Lung (tissue), 12 donors: ENCODE measurements around the gene PDE2A. TPM values are rescaled to one million over a fixed set of nuclear protein-coding genes. Genes with fewer than 3 reads are reported as not detected.

Experiments used
- ATAC-seq: fragments of 200-7000 bp; cut with Tn5 transposase; one replicate; pipeline ENCODE4 v1.9.1; 2020; ENCODE audit warnings: moderate number of reproducible peaks; ENCODE audit not compliant: insufficient read depth, low FRiP score
- DNase-seq, 3 donors: peaks; one replicate each; pipeline ENCODE4 v3.0.0-alpha.2; 2013 to 2017
- H3K27ac ChIP-seq, 2 donors: one replicate each; pipeline ENCODE4 v1.5.1; 2013; ENCODE audit warnings: mild to moderate bottlenecking in 2 of 2, moderate library complexity in 2 of 2, control low read depth in 1 of 2, inconsistent platforms in 1 of 2, low read depth in 1 of 2, low read length in 1 of 2
- H3K27me3 ChIP-seq, 3 donors: one replicate each; pipeline ENCODE4 v1.5.1; 2013; ENCODE audit warnings: low read length in 2 of 3; ENCODE audit not compliant: control insufficient read depth in 3 of 3, insufficient read depth in 3 of 3
- H3K36me3 ChIP-seq, 4 donors: one replicate each; pipeline ENCODE4 v1.5.1; 2013; ENCODE audit warnings: low read length in 4 of 4, mild to moderate bottlenecking in 1 of 4, moderate library complexity in 1 of 4; ENCODE audit not compliant: control insufficient read depth in 4 of 4, insufficient read depth in 4 of 4
- H3K4me1 ChIP-seq, 5 donors: one replicate each; pipeline ENCODE4 v1.5.1; 2013; ENCODE audit warnings: low read length in 5 of 5, mild to moderate bottlenecking in 2 of 5, moderate library complexity in 1 of 5; ENCODE audit not compliant: control insufficient read depth in 5 of 5, insufficient read depth in 5 of 5
- H3K4me3 ChIP-seq: one replicate; pipeline ENCODE4 v1.5.1; 2013; ENCODE audit warnings: mild to moderate bottlenecking, control low read depth, moderate library complexity
- H3K9ac ChIP-seq, 2 donors: one replicate each; pipeline ENCODE4 v1.5.1; 2013; ENCODE audit warnings: low read length in 2 of 2, control low read depth in 1 of 2; ENCODE audit not compliant: insufficient read depth in 1 of 2
- H3K9me3 ChIP-seq, 4 donors: one replicate each; pipeline ENCODE4 v1.5.1; 2013; ENCODE audit warnings: low read length in 3 of 4, mild to moderate bottlenecking in 1 of 4, moderate library complexity in 1 of 4; ENCODE audit not compliant: control insufficient read depth in 4 of 4, insufficient read depth in 3 of 4
- WGBS, 2 donors: extraction: QIAGEN DNeasy Blood & Tissue Kit; methylation state at CpG; one replicate each; pipeline ENCODE4 v1.1.7; 2013; 5-methylcytosine and 5-hydroxymethylcytosine counted together
- polyA plus RNA-seq, 2 donors: library from polyadenylated mRNA; stranded (reverse); fragments of 200-250 nt; gene quantifications; one replicate each; pipeline ENCODE4 v1.2.1, GENCODE V29; 2013
- total RNA-seq, 2 donors: library from RNA; depleted of rRNA in 1 of 2; stranded (reverse); fragments of >200 nt in 1 of 2; gene quantifications; one replicate each; pipeline ENCODE4 v1.2.1, GENCODE V29; 2014 to 2021
- TF ChIP-seq, protein P1 (sequence below): IDR thresholded peaks from 2 replicates; pipeline ENCODE4 v1.5.1; 2012; ENCODE audit warnings: mild to moderate bottlenecking; ENCODE audit errors: control extremely low read depth, extremely low read depth
- donor health status: control.
- donor health status: control.
- donor health status: Bipolar disorder and iron deficiency.
- donor health status: healthy.
- donor health status: DM: yes; HTN: yes; CAD: no.

Gene PDE2A
- total and polyA plus RNA-seq, 4 donors: 7.7 to 20.5 (median 12.7) TPM

DNA sequence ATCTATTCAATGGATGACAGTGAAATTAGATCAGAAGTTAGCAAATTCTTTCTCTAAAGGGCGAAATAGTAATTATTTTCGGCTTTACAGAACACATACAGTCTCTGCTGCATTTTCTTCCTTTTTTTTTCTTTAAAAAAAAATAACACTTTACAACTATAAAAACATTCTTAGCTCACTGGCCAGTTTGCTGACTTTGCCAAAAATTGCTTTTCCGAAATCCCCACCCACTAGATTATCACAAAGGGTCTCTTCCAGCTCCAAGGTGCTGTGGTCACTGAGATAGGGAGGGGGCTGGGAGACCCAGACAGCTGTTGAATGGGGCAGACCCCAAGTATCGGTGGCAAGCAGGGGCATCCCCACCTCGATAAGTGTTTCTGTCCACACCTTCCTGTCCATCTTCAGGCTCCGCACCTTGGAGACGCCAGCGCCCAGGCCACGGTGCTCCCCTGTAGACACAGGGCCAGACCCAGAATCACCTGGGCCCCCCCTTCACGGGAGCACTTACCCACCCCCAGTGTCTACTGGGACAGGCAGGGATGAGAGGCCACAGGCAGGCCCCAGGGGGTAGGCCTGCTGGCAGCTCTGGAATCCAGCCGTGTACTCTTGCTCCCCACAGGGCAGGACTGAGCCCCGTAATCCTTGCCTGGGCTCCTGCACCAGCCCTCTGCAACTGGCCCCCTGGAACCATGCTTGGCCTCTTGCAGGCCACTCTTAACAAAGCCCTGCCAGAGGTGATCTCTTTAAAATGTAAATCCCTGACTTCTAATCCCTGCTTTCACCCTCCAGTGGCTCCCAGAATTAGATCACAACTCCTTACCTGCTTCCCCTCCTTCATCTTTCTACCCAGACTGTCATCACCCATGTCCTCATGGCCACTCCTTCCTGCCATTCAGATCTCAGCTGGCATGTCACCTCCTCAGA lies 31.5 kb upstream of the PDE2A start:
- no peak overlapping the region for H3K4me3 ChIP-seq
- H3K4me1 ChIP-seq: peaks cover 0 to 56% (median 13%) of the 10 kb centered on the region in 5 donors
- DNase-seq: no peak
- WGBS, 2 donors: 88 to 94% methylated on average over 12 of the region's 12 CpGs
- peaks cover 3 to 87% (median 33%) of the 10 kb centered on the region in 4 donors for H3K36me3 ChIP-seq
- no peak overlapping the region for H3K27ac ChIP-seq
- H3K9me3 ChIP-seq: no peaks in the 10 kb centered on the region
- no peaks in the 10 kb centered on the region for H3K27me3 ChIP-seq
- ATAC-seq: no peak
- H3K9ac ChIP-seq: no peak overlapping the region
- TF ChIP-seq, protein P1, sequence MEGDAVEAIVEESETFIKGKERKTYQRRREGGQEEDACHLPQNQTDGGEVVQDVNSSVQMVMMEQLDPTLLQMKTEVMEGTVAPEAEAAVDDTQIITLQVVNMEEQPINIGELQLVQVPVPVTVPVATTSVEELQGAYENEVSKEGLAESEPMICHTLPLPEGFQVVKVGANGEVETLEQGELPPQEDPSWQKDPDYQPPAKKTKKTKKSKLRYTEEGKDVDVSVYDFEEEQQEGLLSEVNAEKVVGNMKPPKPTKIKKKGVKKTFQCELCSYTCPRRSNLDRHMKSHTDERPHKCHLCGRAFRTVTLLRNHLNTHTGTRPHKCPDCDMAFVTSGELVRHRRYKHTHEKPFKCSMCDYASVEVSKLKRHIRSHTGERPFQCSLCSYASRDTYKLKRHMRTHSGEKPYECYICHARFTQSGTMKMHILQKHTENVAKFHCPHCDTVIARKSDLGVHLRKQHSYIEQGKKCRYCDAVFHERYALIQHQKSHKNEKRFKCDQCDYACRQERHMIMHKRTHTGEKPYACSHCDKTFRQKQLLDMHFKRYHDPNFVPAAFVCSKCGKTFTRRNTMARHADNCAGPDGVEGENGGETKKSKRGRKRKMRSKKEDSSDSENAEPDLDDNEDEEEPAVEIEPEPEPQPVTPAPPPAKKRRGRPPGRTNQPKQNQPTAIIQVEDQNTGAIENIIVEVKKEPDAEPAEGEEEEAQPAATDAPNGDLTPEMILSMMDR: no peak

DNA sequence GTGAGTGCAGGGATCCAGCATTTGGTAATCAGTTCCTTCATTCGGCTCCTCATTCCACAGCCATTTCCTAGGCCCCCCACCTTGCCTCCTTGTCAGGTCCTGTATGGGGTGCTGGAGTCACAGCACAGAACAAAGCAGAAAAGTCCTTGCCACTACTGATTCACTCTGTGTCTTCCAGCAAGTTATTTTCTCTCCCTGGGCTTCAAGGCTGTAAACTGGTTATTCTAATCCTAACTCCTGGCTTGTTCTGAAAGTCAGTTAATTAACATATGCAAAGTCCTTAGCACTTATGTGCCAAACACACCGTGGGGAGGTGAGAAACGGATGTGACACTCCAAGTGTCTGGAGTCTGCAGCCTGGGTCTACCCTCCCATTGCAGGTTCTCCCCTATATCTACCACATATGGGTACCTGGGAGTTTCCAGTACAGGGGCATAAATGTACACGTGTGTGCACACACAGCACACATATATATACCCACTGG lies 30.6 kb upstream of the PDE2A start:
- TF ChIP-seq, protein P1: no peak
- Histone ChIP-seq H3K4me1 (peaks cover 0 to 56% (median 13%) of the 10 kb centered on the region in 5 donors), H3K9ac (no peak overlapping the region), H3K4me3 (no peak overlapping the region), H3K9me3 (no peaks in the 10 kb centered on the region), H3K27me3 (no peaks in the 10 kb centered on the region), H3K27ac (peak overlapping the region in 1 of 2 donors; percentile 19), H3K36me3 (peaks cover 3 to 84% (median 38%) of the 10 kb centered on the region in 4 donors)
- no peak for DNase-seq
- 66 to 70% methylated on average over 4 of the region's 4 CpGs for WGBS, 2 donors
- no peak for ATAC-seq

DNA sequence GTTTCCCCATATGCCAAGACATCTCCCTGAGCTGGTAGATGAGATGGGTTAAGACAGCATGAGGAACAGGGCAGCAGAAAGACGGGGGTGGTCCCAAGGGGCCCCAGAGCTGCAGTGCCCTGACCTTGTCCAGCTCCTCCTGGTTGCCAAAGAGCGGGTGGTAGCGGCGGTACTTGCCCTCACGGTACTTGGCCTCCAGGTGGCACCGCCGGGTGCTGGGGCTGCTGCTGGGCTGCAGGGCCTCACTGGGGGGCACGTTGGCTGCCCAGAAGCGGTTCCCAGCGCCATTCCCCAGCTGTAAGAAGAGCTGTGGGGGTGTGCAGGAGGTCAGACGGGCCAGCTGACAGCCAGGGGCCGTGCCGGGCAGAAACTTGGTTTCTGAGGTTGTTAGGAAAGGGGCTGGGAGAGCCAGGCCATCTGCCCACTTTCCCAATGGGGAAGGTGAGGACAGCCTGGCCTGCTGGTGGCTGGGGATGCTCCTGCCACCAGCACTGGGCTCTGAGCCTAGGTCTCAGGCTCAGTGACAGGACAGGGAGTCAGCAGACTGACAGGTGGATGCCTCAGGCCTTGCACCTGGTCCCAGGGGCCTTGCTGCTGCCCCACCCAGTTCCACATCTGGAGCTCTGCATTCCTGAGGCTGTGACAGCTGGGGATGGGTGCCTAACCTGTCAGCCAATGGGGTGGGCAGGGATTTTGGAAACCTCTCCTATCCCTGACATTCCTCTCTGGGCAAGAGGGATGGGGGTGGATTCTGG lies 30.0 kb upstream of the PDE2A start:
- Histone ChIP-seq H3K27ac (peak overlapping the region in 1 of 2 donors; percentile 19), H3K9ac (no peak overlapping the region), H3K4me3 (no peak overlapping the region), H3K4me1 (peaks cover 0 to 56% (median 13%) of the 10 kb centered on the region in 5 donors), H3K27me3 (no peaks in the 10 kb centered on the region), H3K36me3 (peaks cover 3 to 84% (median 42%) of the 10 kb centered on the region in 4 donors), H3K9me3 (no peaks in the 10 kb centered on the region)
- 81 to 83% methylated on average over 13 of the region's 13 CpGs for WGBS, 2 donors
- no peak for ATAC-seq
- peak in 1 of 3 donors; percentile 34 for DNase-seq
- TF ChIP-seq, protein P1: no peak
